ENCODE results near the gene DENND1B. TPM values are rescaled to one million over a fixed set of nuclear protein-coding genes. Genes with fewer than 3 reads are reported as not detected.

The DENND1B gene
- total and polyA plus RNA-seq, 2 of the 13 experiments (the other 11 are each of a cell fraction or from before 2014, with no cell fraction given): 2.6 to 5.7 TPM

DNA sequence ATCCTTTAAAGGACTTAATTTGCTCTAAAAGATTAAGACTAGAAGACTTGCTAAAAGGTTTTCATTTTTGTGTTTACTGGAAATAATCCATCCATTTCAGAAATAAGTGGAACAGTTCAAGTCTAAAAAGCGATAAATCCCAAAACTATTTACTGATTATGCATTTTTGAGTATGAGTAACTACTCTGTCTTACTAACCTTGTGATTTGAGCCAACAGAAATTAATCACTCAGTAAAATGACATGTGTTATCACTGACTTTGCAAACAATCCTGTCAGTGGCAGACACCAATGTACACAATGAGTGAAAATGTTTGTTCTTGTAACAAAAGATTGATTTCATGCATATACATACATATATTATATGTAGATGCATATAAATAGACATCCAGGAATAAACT, 218.0 kb downstream of the DENND1B start (continued):
- TF ChIP-seq SOX13 (IDR thresholded peaks at IDR 0.05) (no peak), SOX13 (CRISPR knock-in tag; conservative IDR thresholded peaks at IDR 0.05 in 1 of 2, IDR thresholded peaks at IDR 0.05 in 1 of 2) (0 out of 4 replicates have a peak, but pooled peaks of 1 of the 2 experiments have one; percentile 32), ZNF773 (CRISPR knock-in tag; IDR thresholded peaks at IDR 0.05; ENCODE audit: borderline replicate concordance) (no peak), PAWR (CRISPR knock-in tag; IDR thresholded peaks at IDR 0.05; ENCODE audit: borderline replicate concordance) (no peak), ZNF674 (CRISPR knock-in tag; IDR thresholded peaks at IDR 0.05; ENCODE audit: low read depth) (no peak), HNRNPL (IDR thresholded peaks at IDR 0.05; ENCODE audit: low read depth, low read length) (no peak)
- TF ChIP-seq, protein P1, sequence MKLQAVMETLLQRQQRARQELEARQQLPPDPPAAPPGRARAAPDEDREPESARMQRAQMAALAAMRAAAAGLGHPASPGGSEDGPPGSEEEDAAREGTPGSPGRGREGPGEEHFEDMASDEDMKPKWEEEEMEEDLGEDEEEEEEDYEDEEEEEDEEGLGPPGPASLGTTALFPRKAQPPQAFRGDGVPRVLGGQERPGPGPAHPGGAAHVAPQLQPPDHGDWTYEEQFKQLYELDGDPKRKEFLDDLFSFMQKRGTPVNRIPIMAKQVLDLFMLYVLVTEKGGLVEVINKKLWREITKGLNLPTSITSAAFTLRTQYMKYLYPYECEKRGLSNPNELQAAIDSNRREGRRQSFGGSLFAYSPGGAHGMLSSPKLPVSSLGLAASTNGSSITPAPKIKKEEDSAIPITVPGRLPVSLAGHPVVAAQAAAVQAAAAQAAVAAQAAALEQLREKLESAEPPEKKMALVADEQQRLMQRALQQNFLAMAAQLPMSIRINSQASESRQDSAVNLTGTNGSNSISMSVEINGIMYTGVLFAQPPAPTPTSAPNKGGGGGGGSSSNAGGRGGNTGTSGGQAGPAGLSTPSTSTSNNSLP (IDR thresholded peaks at IDR 0.05; ENCODE audit: low read depth, low read length): 0 out of 2 replicates have a peak, but pooled peaks have one; percentile 33

DNA sequence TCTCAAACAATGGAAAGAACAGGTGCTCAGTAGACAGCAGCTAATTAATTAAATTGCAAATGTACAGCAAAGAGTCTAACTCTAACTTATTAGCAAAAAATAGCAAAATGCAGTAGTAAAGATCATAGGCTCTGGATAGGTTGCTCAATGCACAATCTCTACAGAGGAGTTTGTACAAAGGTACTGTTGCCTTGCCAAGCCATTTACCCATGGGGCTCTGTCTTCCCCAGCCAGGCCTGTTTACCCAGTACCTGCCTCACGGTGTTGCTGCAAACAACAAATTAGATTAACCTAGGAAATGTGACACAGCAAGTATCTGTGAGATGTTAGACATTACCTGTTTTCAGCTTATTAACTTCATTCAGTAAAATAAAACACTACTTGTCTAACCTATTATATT, 222.0 kb downstream of the DENND1B start:
- BruUV-seq (replicated peaks): no TSS peak
- Histone ChIP-seq H3K9me3 (ENCODE audit: low read length) (no peaks in the 10 kb centered on the region), H3K27ac (ENCODE audit: extremely low read length, insufficient read depth, low read length) (no peak overlapping the region), H3K9ac (ENCODE audit: insufficient read depth, low read depth, low read length) (no peak overlapping the region), H3K4me2 (ENCODE audit: low read depth, low read length) (no peak overlapping the region), H2AFZ (ENCODE audit: low read length) (no peak overlapping the region), H3K79me2 (ENCODE audit: insufficient read depth, low read length) (no peaks in the 10 kb centered on the region), H4K20me1 (ENCODE audit: insufficient read depth, low read length) (no peaks in the 10 kb centered on the region), H3K4me1 (ENCODE audit: insufficient read depth, low read length) (no peaks in the 10 kb centered on the region), H3K36me3 (replicated peaks in 1 of 2; ENCODE audit: control insufficient read depth in 1 of 2, insufficient read depth in 2 of 2, low read length in 2 of 2) (no peaks in the 10 kb centered on the region), H3K27me3 (ENCODE audit: control insufficient read depth in 1 of 2, insufficient read depth in 2 of 2, low read length in 2 of 2) (no peaks in the 10 kb centered on the region), H3K4me3 (replicated peaks in 1 of 3; ENCODE audit: insufficient read depth in 1 of 3, low read depth in 2 of 3, low read length in 3 of 3) (no peak overlapping the region)
- CTCF ChIA-PET (ENCODE audit: low intra/inter-chr PET ratio, low total read pairs): no interaction called here
- TF ChIP-seq FOXP1 (IDR thresholded peaks at IDR 0.05) (no peak), FOXP1 (CRISPR knock-in tag; IDR thresholded peaks at IDR 0.05) (0 out of 2 replicates have a peak, but pooled peaks have one; percentile 9)
- TF ChIP-seq, protein P2, sequence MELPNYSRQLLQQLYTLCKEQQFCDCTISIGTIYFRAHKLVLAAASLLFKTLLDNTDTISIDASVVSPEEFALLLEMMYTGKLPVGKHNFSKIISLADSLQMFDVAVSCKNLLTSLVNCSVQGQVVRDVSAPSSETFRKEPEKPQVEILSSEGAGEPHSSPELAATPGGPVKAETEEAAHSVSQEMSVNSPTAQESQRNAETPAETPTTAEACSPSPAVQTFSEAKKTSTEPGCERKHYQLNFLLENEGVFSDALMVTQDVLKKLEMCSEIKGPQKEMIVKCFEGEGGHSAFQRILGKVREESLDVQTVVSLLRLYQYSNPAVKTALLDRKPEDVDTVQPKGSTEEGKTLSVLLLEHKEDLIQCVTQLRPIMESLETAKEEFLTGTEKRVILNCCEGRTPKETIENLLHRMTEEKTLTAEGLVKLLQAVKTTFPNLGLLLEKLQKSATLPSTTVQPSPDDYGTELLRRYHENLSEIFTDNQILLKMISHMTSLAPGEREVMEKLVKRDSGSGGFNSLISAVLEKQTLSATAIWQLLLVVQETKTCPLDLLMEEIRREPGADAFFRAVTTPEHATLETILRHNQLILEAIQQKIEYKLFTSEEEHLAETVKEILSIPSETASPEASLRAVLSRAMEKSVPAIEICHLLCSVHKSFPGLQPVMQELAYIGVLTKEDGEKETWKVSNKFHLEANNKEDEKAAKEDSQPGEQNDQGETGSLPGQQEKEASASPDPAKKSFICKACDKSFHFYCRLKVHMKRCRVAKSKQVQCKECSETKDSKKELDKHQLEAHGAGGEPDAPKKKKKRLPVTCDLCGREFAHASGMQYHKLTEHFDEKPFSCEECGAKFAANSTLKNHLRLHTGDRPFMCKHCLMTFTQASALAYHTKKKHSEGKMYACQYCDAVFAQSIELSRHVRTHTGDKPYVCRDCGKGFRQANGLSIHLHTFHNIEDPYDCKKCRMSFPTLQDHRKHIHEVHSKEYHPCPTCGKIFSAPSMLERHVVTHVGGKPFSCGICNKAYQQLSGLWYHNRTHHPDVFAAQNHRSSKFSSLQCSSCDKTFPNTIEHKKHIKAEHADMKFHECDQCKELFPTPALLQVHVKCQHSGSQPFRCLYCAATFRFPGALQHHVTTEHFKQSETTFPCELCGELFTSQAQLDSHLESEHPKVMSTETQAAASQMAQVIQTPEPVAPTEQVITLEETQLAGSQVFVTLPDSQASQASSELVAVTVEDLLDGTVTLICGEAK (IDR thresholded peaks at IDR 0.05): no peak
- TF ChIP-seq, protein P2 (CRISPR knock-in tag; IDR thresholded peaks at IDR 0.05): no peak
- DNase-seq (ENCODE audit: low spot score): no peak
- FAIRE-seq: no peak
- POLR2A ChIA-PET: no interaction called here
- peak; percentile 65 for ATAC-seq
- in situ Hi-C loops (cut with HindIII; ENCODE audit: extremely low pct_ligation_motif_present, low pct_unique_long_range_greater_than_20kb): no loop called here
- 14% methylated on average over 1 of the region's 1 CpG for WGBS (ENCODE audit: low lambda C conversion rate)
- intact Hi-C loops (cut with micrococcal nuclease; ENCODE audit: unreplicated experiment): no loop called here
